C4-2B (cell line): ENCODE data around the gene PRRC2B.

Experiments
- H3K27ac ChIP-seq: fragments of 450-650 bp; 2 replicates; pipeline ENCODE4 v1.5.1; 2017
- CTCF ChIP-seq: fragments of 450-650 bp; conservative IDR thresholded peaks from 2 replicates; pipeline ENCODE4 v1.5.1; 2017; ENCODE audit warnings: mild to moderate bottlenecking
- ZFX ChIP-seq: fragments of 450-650 bp; IDR thresholded peaks from 2 replicates; pipeline ENCODE4 v1.6.1; 2017

Gene PRRC2B

GRCh38 chr9:131457746-131458145 lies 63.9 kb downstream of the PRRC2B start:
- no peak for TF ChIP-seq CTCF
- no peak for TF ChIP-seq ZFX
- no peak overlapping the region for H3K27ac ChIP-seq

GRCh38 chr9:131459056-131459455 lies 65.2 kb downstream of the PRRC2B start:
- no peak overlapping the region for H3K27ac ChIP-seq
- TF ChIP-seq ZFX: no peak
- no peak for TF ChIP-seq CTCF

- no peak for TF ChIP-seq ZFX
- TF ChIP-seq CTCF: no peak
These were observed 67.3 kb downstream of the PRRC2B start for GRCh38 chr9:131461166-131461565.

GRCh38 chr9:131464354-131465000 lies 70.6 kb downstream of the PRRC2B start:
- TF ChIP-seq ZFX (no peak), CTCF (no peak)
- no peak overlapping the region for H3K27ac ChIP-seq

More at GRCh38 chr9:131461166-131461565, 67.3 kb downstream of the PRRC2B start:
- H3K27ac ChIP-seq: no peak overlapping the region

- TF ChIP-seq ZFX (no peak), CTCF (no peak)
- no peak overlapping the region for H3K27ac ChIP-seq
These were observed 71.5 kb downstream of the PRRC2B start for GRCh38 chr9:131465401-131465800.

GRCh38 chr9:131467214-131467935 lies 73.5 kb downstream of the PRRC2B start:
- H3K27ac ChIP-seq: no peak overlapping the region
- TF ChIP-seq ZFX (no peak), CTCF (no peak)

- H3K27ac ChIP-seq: no peak overlapping the region
- TF ChIP-seq CTCF (no peak), ZFX (no peak)
These were observed 74.1 kb downstream of the PRRC2B start for GRCh38 chr9:131468031-131468430.
